ENCODE results near the gene TUBA4A.

The TUBA4A gene

DNA sequence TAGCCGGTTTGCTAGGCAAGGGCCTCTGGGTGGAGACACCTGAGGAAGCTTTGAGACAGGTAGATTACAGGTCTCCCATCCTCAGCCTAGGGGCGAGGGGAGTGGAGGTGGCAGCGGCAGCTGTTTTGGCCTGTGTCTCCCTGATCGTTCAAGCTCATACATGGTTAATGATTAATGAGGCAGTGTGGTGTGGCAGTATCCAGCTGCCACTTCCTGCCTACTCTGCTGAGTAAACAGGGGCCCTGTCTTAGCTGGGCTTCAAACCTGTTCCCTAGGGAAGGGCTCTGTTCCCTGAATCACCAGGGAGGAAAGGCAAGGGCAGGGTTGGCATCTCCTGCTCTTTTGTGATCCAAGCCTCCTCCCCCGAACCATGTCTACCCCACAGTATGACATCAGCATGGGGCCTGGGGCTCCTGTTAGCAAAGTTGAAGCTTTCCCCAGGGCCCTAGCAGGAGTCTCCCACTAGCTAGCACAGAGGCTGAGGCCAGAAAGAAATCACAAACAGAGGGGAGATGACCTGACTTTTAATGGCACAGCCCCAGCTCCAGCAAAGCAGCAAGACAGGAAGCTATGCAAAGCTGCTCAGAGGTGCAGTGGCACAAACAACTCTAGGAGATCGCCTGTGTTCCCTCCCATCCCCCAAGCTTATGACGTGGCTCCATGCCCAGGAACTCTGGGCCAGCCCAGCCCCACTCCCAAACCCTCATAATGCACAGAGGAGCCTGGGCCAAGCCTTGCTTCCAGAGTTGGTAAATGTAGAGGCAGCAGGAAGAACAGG lies 4.3 kb downstream of the TUBA4A start:
- Mint-ChIP-seq H3K9me3 (no peaks in the 10 kb centered on the region), H3K27me3 (ENCODE audit: low read depth) (peaks cover 37% of the 10 kb centered on the region), H3K4me3 (peak overlapping the region; percentile 59 to 68 (median 60)), H3K36me3 (ENCODE audit: low read depth) (no peaks in the 10 kb centered on the region), H3K4me1 (peaks cover 42% of the 10 kb centered on the region), H3K27ac (peak overlapping the region; percentile 98 to 99 (median 98))
- TF ChIP-seq CTCF (IDR thresholded peaks at IDR 0.05; ENCODE audit: unreplicated experiment in 3 of 3), result no peak

- Mint-ChIP-seq H3K4me1 (peaks cover 42% of the 10 kb centered on the region), H3K27ac (peak overlapping the region; percentile 98 to 99 (median 98)), H3K27me3 (ENCODE audit: low read depth) (peaks cover 35% of the 10 kb centered on the region), H3K4me3 (peak overlapping the region; percentile 59 to 68 (median 60)), H3K9me3 (no peaks in the 10 kb centered on the region), H3K36me3 (ENCODE audit: low read depth) (no peaks in the 10 kb centered on the region)
- no peak for TF ChIP-seq CTCF (IDR thresholded peaks at IDR 0.05; ENCODE audit: unreplicated experiment in 3 of 3)
Measured at GRCh38 chr2:219248845-219249202, 4.9 kb downstream of the TUBA4A start.

- no peak for TF ChIP-seq CTCF (IDR thresholded peaks at IDR 0.05; ENCODE audit: unreplicated experiment in 3 of 3)
- no peaks in the 10 kb centered on the region for H3K36me3 Mint-ChIP-seq (ENCODE audit: low read depth)
- H3K9me3 Mint-ChIP-seq, result no peaks in the 10 kb centered on the region
- H3K27me3 Mint-ChIP-seq (ENCODE audit: low read depth), result peaks cover 28% of the 10 kb centered on the region
- peak overlapping the region; percentile 32 to 66 (median 58) for H3K4me3 Mint-ChIP-seq
- peaks cover 40% of the 10 kb centered on the region for H3K4me1 Mint-ChIP-seq
- H3K27ac Mint-ChIP-seq, result peak overlapping the region in 2 of 3 experiments; percentile 98 to 99
Measured at GRCh38 chr2:219247678-219248642, 5.8 kb downstream of the TUBA4A start.

GRCh38 chr2:219246559-219246958 lies 7.2 kb downstream of the TUBA4A start:
- no peaks in the 10 kb centered on the region for H3K36me3 Mint-ChIP-seq (ENCODE audit: low read depth)
- H3K4me1 Mint-ChIP-seq, result peaks cover 28% of the 10 kb centered on the region
- peaks cover 14% of the 10 kb centered on the region for H3K27me3 Mint-ChIP-seq (ENCODE audit: low read depth)
- peak overlapping the region; percentile 95 to 96 (median 96) for H3K4me3 Mint-ChIP-seq
- H3K27ac Mint-ChIP-seq, result peak overlapping the region in 1 of 3 experiments; percentile 94
- H3K9me3 Mint-ChIP-seq, result no peaks in the 10 kb centered on the region
- no peak for TF ChIP-seq CTCF (IDR thresholded peaks at IDR 0.05; ENCODE audit: unreplicated experiment in 3 of 3)

DNA sequence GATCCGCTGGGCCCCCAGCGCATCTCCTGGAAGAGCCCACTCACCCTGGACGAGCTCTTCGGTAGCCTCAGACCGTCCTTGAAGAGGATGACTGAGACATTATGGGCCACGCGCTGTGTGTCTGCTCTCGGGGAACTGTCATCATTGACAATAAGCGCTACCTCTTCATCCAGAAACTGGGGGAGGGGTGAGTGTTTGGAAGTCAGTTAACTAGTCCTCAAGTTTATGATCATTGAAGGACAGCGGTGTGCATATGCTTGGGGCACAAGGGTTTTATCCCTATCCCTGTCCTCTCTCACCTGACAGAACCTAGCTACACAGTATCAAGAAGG lies 7.9 kb downstream of the TUBA4A start:
- Mint-ChIP-seq H3K9me3 (no peaks in the 10 kb centered on the region), H3K36me3 (ENCODE audit: low read depth) (no peaks in the 10 kb centered on the region), H3K27ac (peak overlapping the region; percentile 69 to 94 (median 89)), H3K4me1 (peaks cover 21% of the 10 kb centered on the region), H3K4me3 (peak overlapping the region; percentile 95 to 96 (median 96)), H3K27me3 (ENCODE audit: low read depth) (peaks cover 7% of the 10 kb centered on the region)
- no peak for TF ChIP-seq CTCF (IDR thresholded peaks at IDR 0.05; ENCODE audit: unreplicated experiment in 3 of 3)
